ENCODE results near the gene TRIM39. TPM values are rescaled to one million over a fixed set of nuclear protein-coding genes. Genes with fewer than 3 reads are reported as not detected.

Gene TRIM39
- 7.1 and 8.0 TPM in 2 replicates for total RNA-seq

DNA sequence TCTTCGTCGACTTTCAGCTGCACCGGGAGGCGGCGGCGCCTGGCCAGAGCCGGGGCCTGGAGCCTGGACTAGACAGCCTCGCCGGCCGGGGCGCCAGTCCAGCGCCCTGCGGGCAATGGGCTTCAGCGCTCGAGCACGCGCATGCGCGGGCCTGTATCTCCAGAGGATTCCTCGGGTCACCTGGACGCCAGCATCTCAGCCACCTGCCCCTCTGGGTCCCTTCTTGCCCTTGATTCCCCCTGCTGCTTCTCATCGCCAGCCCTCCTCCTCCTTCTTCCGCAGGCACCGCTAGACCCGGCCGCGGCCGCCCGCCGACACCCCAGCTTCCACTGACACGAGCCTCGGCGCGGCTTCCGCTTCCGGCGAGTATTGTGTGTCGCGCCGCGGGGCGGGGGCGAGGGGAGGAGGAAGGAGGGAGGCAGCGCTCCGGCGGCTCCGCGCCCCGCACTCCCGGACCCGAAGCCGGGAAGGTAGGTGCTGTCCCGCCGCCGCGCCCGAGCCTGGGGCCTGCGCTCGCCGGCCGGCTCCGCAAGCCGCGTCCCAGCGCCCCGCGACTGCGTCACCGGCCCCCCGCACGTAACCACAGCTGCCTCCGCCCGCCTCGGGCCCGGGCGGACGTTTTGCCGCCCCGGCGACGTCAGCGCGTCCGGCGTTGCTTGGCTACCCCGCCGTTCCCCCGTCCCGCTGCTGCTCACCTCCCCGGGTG is at the start of gene TRIM39:
Gene TRIM39, plus strand, starts transcription at position 402 of the 706 bp plus-strand sequence. CDS start 2,391 bp downstream, outside the sequence.

DNA sequence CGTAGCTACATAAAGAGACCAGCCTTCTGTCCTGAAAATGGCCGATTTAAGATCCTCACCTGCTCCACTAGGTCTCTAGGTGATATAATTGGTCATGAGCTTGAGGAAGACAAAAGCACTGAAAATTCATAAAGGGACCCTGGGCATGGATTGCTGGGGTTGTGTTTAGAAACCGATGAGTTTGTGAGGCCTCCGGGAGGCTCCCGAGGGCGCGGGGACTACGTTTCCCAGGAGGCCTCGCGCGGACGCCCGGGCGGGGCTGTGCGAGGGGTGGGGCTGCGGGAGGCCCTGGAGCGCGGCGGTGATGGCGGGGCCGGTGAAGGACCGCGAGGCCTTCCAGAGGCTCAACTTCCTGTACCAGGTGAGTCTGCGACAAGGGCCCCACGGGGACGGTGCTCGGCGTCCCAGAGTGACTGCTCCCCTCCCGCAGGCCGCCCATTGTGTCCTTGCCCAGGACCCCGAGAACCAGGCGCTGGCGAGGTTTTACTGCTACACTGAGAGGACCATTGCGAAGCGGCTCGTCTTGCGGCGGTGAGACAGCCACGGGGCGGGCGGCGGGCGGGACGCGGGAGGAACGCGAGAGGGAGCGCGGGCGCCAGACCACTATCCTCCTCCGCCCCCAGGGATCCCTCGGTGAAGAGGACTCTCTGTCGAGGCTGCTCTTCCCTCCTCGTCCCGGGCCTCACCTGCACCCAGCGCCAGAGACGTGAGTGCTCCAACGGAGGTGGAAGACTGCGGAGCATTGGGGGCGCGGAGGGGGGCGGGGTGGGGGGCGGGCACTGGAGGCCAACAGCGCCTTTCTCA is 18.3 kb downstream of the TRIM39 start, which contains the start of gene RPP21:
Gene RPP21, plus strand, starts transcription at position 289 of the 804 bp plus-strand sequence. Its CDS starts 16 bp downstream, at position 305.

Other genes with a start within 250 kb of the TRIM39 start
- not detected in 2 replicates for gene TRIM31, start 213.8 kb upstream of the TRIM39 start, total RNA-seq
- gene TRIM40, start 190.8 kb upstream of the TRIM39 start, total RNA-seq, result not detected in 2 replicates
- gene TRIM10, start 165.7 kb upstream of the TRIM39 start, total RNA-seq, result not detected in 2 replicates
- not detected in 2 replicates for gene TRIM15, start 163.4 kb upstream of the TRIM39 start, total RNA-seq
- gene TRIM26, start 113.5 kb upstream of the TRIM39 start, total RNA-seq, result 19.0 and 20.1 TPM in 2 replicates
- gene RPP21, start 18.2 kb downstream of the TRIM39 start, total RNA-seq, result 20.8 and 33.1 TPM in 2 replicates
- 206 and 225 TPM in 2 replicates for gene HLA-E, start 162.6 kb downstream of the TRIM39 start, total RNA-seq
- gene GNL1, start 229.6 kb downstream of the TRIM39 start, total RNA-seq, result 43.5 and 53.8 TPM in 2 replicates
- gene PRR3, start 230.4 kb downstream of the TRIM39 start, total RNA-seq, result 3.4 and 6.4 TPM in 2 replicates
- 33.4 and 59.5 TPM in 2 replicates for gene ABCF1, start 244.5 kb downstream of the TRIM39 start, total RNA-seq